Neuronal stem cell (in vitro differentiated cells): ENCODE measurements around the gene ERC1.

Source experiments
- DNase-seq: peaks from one replicate; pipeline ENCODE4 v3.0.0-alpha.2; 2013; ENCODE audit warnings: low spot score
- H2AFZ ChIP-seq: one replicate; pipeline ENCODE4 v1.6.1; 2013; ENCODE audit warnings: mild to moderate bottlenecking, low read length, inconsistent platforms
- H2AK5ac ChIP-seq: 2 replicates; pipeline ENCODE4 v1.6.1; 2013; ENCODE audit warnings: low read depth, mild to moderate bottlenecking, inconsistent platforms, low read length, moderate library complexity, mixed read lengths
- H2BK120ac ChIP-seq: 2 replicates; pipeline ENCODE4 v1.6.1; 2013; ENCODE audit warnings: low read depth, mild to moderate bottlenecking, inconsistent platforms, low read length, moderate library complexity, mixed read lengths
- H2BK12ac ChIP-seq: one replicate; pipeline ENCODE4 v1.6.1; 2013; ENCODE audit warnings: low read length, inconsistent platforms
- H2BK15ac ChIP-seq: 2 replicates; pipeline ENCODE4 v1.6.1; 2013; ENCODE audit warnings: mild to moderate bottlenecking, low read length, inconsistent platforms, mixed read lengths
- H2BK5ac ChIP-seq: one replicate; pipeline ENCODE4 v1.6.1; 2013; ENCODE audit warnings: inconsistent platforms, mild to moderate bottlenecking, low read length, moderate library complexity
- H3K14ac ChIP-seq: one replicate; pipeline ENCODE4 v1.6.1; 2013; ENCODE audit warnings: low read length, inconsistent platforms
- H3K18ac ChIP-seq: 2 replicates; pipeline ENCODE4 v1.6.1; 2013; ENCODE audit warnings: low read length, inconsistent platforms
- H3K23ac ChIP-seq: 2 replicates; pipeline ENCODE4 v1.6.1; 2013; ENCODE audit warnings: low read depth, mild to moderate bottlenecking, mixed read lengths, low read length, inconsistent platforms; ENCODE audit not compliant: poor library complexity
- H3K27ac ChIP-seq: replicated peaks from 3 replicates; pipeline ENCODE4 v1.5.1; 2013; ENCODE audit warnings: low read length, inconsistent platforms
- H3K27me3 ChIP-seq, 3 experiments: 2 replicates each; pipeline ENCODE4 v1.6.1; 2013; ENCODE audit warnings: low read length in 3 of 3, mild to moderate bottlenecking in 2 of 3, inconsistent platforms in 1 of 3, low read depth in 1 of 3, mixed read lengths in 1 of 3, moderate library complexity in 1 of 3; ENCODE audit not compliant: control insufficient read depth in 3 of 3, insufficient read depth in 3 of 3
- H3K36me3 ChIP-seq, 2 donors: replicated peaks in 1 of 2; 2 replicates each; pipeline ENCODE4 v1.6.1; 2013; ENCODE audit warnings: low read length in 2 of 2; ENCODE audit not compliant: control insufficient read depth in 2 of 2, insufficient read depth in 2 of 2
- H3K4ac ChIP-seq: 2 replicates; pipeline ENCODE4 v1.6.1; 2013; ENCODE audit warnings: inconsistent platforms, mild to moderate bottlenecking, low read length, moderate library complexity
- H3K4me1 ChIP-seq, 2 donors: 1 replicate in 1 of 2; 2 replicates in 1 of 2; pipeline ENCODE4 v1.6.1; 2013; ENCODE audit warnings: low read length in 2 of 2, low read depth in 1 of 2; ENCODE audit not compliant: control insufficient read depth in 2 of 2, insufficient read depth in 1 of 2
- H3K4me2 ChIP-seq: one replicate; pipeline ENCODE4 v1.6.1; 2013; ENCODE audit warnings: mild to moderate bottlenecking, low read length, inconsistent platforms; ENCODE audit not compliant: insufficient read depth, poor library complexity, severe bottlenecking
- H3K4me3 ChIP-seq, 2 donors: 2 replicates each; pipeline ENCODE4 v1.5.1; 2013; ENCODE audit warnings: low read length in 2 of 2, mild to moderate bottlenecking in 2 of 2, inconsistent platforms in 1 of 2, moderate library complexity in 1 of 2
- H3K79me1 ChIP-seq: one replicate; pipeline ENCODE4 v1.6.1; 2013; ENCODE audit warnings: low read depth, mild to moderate bottlenecking, inconsistent platforms, low read length, moderate library complexity
- H3K9ac ChIP-seq: one replicate; pipeline ENCODE4 v1.6.1; 2013; ENCODE audit warnings: mild to moderate bottlenecking, low read depth, low read length, inconsistent platforms; ENCODE audit not compliant: poor library complexity
- H3K9me3 ChIP-seq, 2 donors: replicated peaks in 1 of 2; 2 replicates each; pipeline versions ENCODE3 to v1.6.1; 2013; ENCODE audit warnings: low read length in 2 of 2, mild to moderate bottlenecking in 2 of 2, inconsistent platforms in 1 of 2, low read depth in 1 of 2, mixed read lengths in 1 of 2, moderate library complexity in 1 of 2; ENCODE audit not compliant: control insufficient read depth in 2 of 2, insufficient read depth in 1 of 2
- H4K8ac ChIP-seq: one replicate; pipeline ENCODE4 v1.6.1; 2013; ENCODE audit warnings: low read depth, mild to moderate bottlenecking, inconsistent platforms, low read length, moderate library complexity
- H4K91ac ChIP-seq: one replicate; pipeline ENCODE4 v1.6.1; 2013; ENCODE audit warnings: low read length, low read depth, mild to moderate bottlenecking, inconsistent platforms; ENCODE audit not compliant: poor library complexity
- WGBS, 2 donors: extraction: QIAGEN DNeasy Blood & Tissue Kit; methylation state at CpG; one replicate each; pipeline ENCODE4 v1.1.7; 2013; ENCODE audit warnings: missing lambda C conversion rate in 2 of 2, mixed read lengths in 1 of 2; ENCODE audit not compliant: insufficient read length in 2 of 2, insufficient replicate concordance in 1 of 2; ENCODE audit errors: extremely low coverage in 2 of 2; 5-methylcytosine and 5-hydroxymethylcytosine counted together

ERC1 gene

DNA sequence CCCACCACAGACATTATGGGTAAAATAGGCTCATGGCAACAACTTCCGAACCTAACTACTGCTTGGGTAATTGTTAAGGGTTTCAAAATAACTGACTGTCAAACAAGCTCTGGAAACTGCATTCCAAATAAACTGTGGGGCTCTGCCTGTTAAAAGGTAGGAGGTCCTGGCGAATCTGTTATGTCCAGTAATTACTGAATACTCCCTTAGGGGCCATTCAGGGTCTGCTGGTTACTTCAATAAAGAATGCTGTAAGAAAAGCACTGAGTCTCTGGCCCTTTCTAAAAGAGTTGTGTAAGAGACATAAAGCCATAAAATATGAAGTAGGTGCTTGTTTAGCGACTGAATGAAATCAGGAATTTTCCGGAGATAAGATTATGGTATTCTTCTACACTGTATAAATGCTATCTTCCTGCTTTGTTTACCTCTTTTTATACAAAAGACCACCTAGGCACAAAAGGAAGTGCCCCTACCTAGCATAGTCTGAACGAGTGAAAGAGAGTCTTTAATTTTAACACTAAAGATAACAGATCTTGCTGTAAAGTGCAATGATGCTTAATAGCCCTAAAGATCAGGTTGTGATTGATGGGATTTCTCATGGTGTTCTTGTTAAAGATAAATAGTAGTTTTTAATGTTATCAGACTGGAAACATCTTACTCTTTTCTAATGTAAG lies 475.6 kb downstream of the ERC1 start:
- no peak overlapping the region for H3K23ac ChIP-seq
- no peak overlapping the region for H2BK120ac ChIP-seq
- H3K18ac ChIP-seq, result no peak overlapping the region
- no peak overlapping the region for H2BK12ac ChIP-seq
- no peak overlapping the region for H2BK15ac ChIP-seq
- no peak for DNase-seq
- no peak overlapping the region for H2AK5ac ChIP-seq
- H3K4me2 ChIP-seq, result no peak overlapping the region
- H2BK5ac ChIP-seq, result no peak overlapping the region
- H3K9ac ChIP-seq, result no peak overlapping the region
- H3K27me3 ChIP-seq, result no peaks in the 10 kb centered on the region
- H4K91ac ChIP-seq, result no peak overlapping the region
- no peak overlapping the region for H3K27ac ChIP-seq
- no peak overlapping the region for H3K14ac ChIP-seq
- H3K9me3 ChIP-seq, result peaks cover 2 to 8% of the 10 kb centered on the region in 2 donors
- H3K4me3 ChIP-seq, result no peak overlapping the region
- no CpG with 5 or more reads among the region's 5 CpGs for WGBS, 2 donors
- no peak overlapping the region for H4K8ac ChIP-seq
- no peak overlapping the region for H2AFZ ChIP-seq
- no peaks in the 10 kb centered on the region for H3K36me3 ChIP-seq
- H3K4ac ChIP-seq, result no peak overlapping the region
- H3K4me1 ChIP-seq, result peaks cover 2 to 11% of the 10 kb centered on the region in 2 donors
- H3K79me1 ChIP-seq, result no peaks in the 10 kb centered on the region

DNA sequence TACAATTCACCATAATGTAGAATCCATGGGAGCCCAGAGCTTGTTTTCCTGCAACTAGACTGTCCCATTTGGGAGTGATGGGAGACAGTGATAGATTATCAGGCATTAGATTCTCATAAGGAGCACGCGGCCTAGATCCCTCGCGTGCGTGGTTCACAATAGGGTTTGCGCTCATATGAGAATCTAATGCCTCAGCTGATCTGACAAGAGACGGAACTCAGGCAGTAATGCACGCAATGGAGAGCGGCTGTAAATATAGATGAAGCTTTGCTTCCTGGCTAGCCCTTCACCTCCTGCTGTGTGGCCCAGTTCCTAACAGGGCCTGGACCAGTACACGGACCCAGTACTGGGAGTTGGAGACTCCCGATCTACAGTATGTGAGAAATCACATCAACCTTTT lies 476.7 kb downstream of the ERC1 start:
- peaks cover 2 to 4% of the 10 kb centered on the region in 2 donors for H3K9me3 ChIP-seq
- no CpG with 5 or more reads among the region's 11 CpGs for WGBS, 2 donors
- no peak overlapping the region for H3K4me3 ChIP-seq
- peaks cover 2 to 11% of the 10 kb centered on the region in 2 donors for H3K4me1 ChIP-seq
- H2BK5ac ChIP-seq, result no peak overlapping the region
- no peak overlapping the region for H3K18ac ChIP-seq
- no peak overlapping the region for H3K27ac ChIP-seq
- no peak overlapping the region for H2BK120ac ChIP-seq
- no peak overlapping the region for H4K8ac ChIP-seq
- no peak overlapping the region for H3K14ac ChIP-seq
- no peaks in the 10 kb centered on the region for H3K36me3 ChIP-seq
- H3K23ac ChIP-seq, result no peak overlapping the region
- no peak overlapping the region for H2BK12ac ChIP-seq
- no peak overlapping the region for H4K91ac ChIP-seq
- no peak for DNase-seq
- no peaks in the 10 kb centered on the region for H3K79me1 ChIP-seq
- no peak overlapping the region for H3K4me2 ChIP-seq
- no peak overlapping the region for H3K9ac ChIP-seq
- H2BK15ac ChIP-seq, result no peak overlapping the region
- H2AK5ac ChIP-seq, result no peak overlapping the region
- H2AFZ ChIP-seq, result no peak overlapping the region
- H3K27me3 ChIP-seq, result no peaks in the 10 kb centered on the region
- H3K4ac ChIP-seq, result no peak overlapping the region

DNA sequence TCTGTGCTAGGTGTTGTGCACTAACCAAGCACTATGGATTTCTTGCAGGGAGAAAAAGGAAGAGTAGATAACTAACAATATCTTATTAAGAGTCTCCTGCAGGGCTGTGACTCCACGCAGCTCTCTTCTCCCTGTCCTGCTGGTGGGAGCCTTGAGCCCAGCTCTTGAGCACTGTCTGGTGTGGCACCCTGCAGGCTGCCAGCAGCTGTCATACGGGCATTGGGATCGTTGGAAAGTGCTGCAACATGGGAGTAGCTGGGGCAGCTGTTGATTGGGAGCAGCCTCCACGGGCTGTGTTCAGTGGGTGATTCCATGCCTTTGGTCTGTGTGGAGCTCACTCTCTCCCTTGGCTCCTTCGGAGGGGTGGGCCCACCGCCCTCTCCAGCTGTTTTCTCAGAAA lies 478.0 kb downstream of the ERC1 start:
- Histone ChIP-seq H3K4ac (no peak overlapping the region), H2BK15ac (peak overlapping the region; percentile 77), H3K4me3 (no peak overlapping the region), H2BK12ac (no peak overlapping the region), H3K23ac (peak overlapping the region; percentile 12), H4K91ac (no peak overlapping the region), H3K36me3 (no peaks in the 10 kb centered on the region), H3K27ac (no peak overlapping the region), H2AFZ (no peak overlapping the region), H3K18ac (peak overlapping the region; percentile 85), H4K8ac (no peak overlapping the region), H3K79me1 (no peaks in the 10 kb centered on the region), H3K4me2 (no peak overlapping the region), H2BK120ac (peak overlapping the region; percentile 27), H3K9me3 (peaks cover 2 to 4% of the 10 kb centered on the region in 2 donors), H3K27me3 (no peaks in the 10 kb centered on the region), H2AK5ac (peak overlapping the region; percentile 86), H3K9ac (peak overlapping the region; percentile 26), H3K14ac (no peak overlapping the region), H3K4me1 (peaks cover 6 to 8% of the 10 kb centered on the region in 2 donors), H2BK5ac (no peak overlapping the region)
- WGBS, 2 donors, result no CpG with 5 or more reads among the region's 6 CpGs
- no peak for DNase-seq

DNA sequence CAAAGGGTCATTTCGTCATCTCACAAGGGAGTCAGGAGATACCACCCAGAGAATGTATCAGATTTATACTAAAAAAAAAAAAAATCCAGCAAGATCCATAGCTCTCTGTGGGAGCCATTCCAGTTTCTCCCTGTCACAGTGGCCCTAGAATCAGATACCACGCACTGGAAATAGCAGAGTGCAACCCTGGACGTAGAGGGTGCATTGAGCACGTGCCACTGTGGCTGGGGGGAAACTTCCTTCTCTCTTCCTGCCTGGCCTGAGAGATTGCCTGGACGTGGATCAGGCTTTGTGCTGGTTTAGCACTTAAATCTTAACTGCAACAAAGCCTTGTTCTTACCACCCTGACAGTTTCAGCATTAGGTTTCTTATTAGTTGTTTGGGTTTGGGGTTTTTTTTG lies 479.0 kb downstream of the ERC1 start:
- Histone ChIP-seq H2AK5ac (no peak overlapping the region), H2BK5ac (no peak overlapping the region), H2BK12ac (no peak overlapping the region), H3K23ac (no peak overlapping the region), H3K9me3 (peaks cover 2 to 4% of the 10 kb centered on the region in 2 donors), H4K8ac (no peak overlapping the region), H3K36me3 (no peaks in the 10 kb centered on the region), H3K79me1 (no peaks in the 10 kb centered on the region), H3K18ac (peak overlapping the region; percentile 81), H3K9ac (no peak overlapping the region), H3K27ac (no peak overlapping the region), H2BK120ac (no peak overlapping the region), H3K4ac (no peak overlapping the region), H3K4me1 (peaks cover 11 to 15% of the 10 kb centered on the region in 2 donors), H4K91ac (no peak overlapping the region), H3K14ac (no peak overlapping the region), H2BK15ac (no peak overlapping the region), H3K4me3 (no peak overlapping the region), H3K4me2 (no peak overlapping the region), H2AFZ (no peak overlapping the region), H3K27me3 (no peaks in the 10 kb centered on the region)
- WGBS, 2 donors, result no CpG with 5 or more reads among the region's 5 CpGs
- no peak for DNase-seq
